Measurements from ENCODE around the gene TRIM28.

Gene TRIM28

GRCh38 chr19:58557221-58558065, 13.6 kb downstream of the TRIM28 start:
- POLR2A ChIA-PET, result no interaction called here
- no peak for DNase-seq (ENCODE audit: extremely low spot score)
- CTCF ChIA-PET, result interaction anchor here (0.9 to 1.3 kb wide), 2 partner anchors 38 to 43 kb away, joined by 3 to 5 read pairs; partner anchors contain the start of gene ZBTB45
- TF ChIP-seq, protein P1, sequence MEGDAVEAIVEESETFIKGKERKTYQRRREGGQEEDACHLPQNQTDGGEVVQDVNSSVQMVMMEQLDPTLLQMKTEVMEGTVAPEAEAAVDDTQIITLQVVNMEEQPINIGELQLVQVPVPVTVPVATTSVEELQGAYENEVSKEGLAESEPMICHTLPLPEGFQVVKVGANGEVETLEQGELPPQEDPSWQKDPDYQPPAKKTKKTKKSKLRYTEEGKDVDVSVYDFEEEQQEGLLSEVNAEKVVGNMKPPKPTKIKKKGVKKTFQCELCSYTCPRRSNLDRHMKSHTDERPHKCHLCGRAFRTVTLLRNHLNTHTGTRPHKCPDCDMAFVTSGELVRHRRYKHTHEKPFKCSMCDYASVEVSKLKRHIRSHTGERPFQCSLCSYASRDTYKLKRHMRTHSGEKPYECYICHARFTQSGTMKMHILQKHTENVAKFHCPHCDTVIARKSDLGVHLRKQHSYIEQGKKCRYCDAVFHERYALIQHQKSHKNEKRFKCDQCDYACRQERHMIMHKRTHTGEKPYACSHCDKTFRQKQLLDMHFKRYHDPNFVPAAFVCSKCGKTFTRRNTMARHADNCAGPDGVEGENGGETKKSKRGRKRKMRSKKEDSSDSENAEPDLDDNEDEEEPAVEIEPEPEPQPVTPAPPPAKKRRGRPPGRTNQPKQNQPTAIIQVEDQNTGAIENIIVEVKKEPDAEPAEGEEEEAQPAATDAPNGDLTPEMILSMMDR (IDR thresholded peaks at IDR 0.05; ENCODE audit: control extremely low read depth, extremely low read depth, low read depth, missing control alignments), result no peak

- TF ChIP-seq, protein P1 (IDR thresholded peaks at IDR 0.05; ENCODE audit: control extremely low read depth, extremely low read depth, low read depth, missing control alignments), result no peak
- ChIA-PET CTCF (interaction anchor here (4.7 kb wide), 1 partner anchor 38 kb away, joined by 25 read pairs; the partner anchor contains the start of gene ZBTB45), POLR2A (interaction anchor here (1.2 to 1.7 kb wide), 2 partner anchors 14 to 69 kb away, joined by 4 to 6 read pairs; no protein-coding TSS in a partner anchor)
- DNase-seq (ENCODE audit: extremely low spot score), result no peak
Observed at GRCh38 chr19:58558066-58558622, 14.3 kb downstream of the TRIM28 start, which contains the start of gene UBE2M. Gene UBE2M, minus strand, starts transcription at chr19:58558611. Its CDS starts 230 bp downstream, at chr19:58558381.

DNA sequence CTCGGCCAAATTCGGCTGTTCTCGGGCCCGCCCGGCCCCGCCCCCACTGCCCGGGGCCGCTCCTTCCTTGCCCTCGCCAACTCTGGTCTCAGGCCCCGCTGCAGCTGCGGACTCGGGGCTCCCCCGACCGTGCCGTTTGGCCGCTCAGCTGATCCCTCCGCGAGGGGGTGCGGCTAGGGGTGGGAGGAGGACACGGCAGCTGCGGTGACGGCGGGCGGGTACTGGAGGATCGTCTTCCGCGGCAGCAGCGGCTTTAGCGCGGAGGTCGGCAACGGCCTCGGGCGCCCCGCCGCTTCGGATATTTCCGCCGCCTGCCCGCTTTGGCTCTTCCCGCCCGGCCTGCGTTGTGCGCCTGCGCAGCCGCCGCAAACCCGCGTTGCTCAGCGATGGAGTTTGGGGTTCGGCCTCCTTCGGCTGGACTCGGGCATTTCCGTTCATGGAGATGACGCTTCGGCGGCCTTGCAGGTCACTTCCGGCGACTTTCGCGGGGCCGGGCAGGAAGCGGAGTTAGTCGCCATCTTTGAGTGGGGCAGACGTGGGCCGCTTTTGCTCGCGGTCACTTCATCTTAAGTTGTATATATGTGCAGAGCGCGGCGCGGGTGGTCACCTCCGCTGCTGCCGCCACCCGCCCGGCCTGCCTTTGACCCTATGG, 14.9 kb downstream of the TRIM28 start:
- TF ChIP-seq, protein P1 (IDR thresholded peaks at IDR 0.05; ENCODE audit: control extremely low read depth, extremely low read depth, low read depth, missing control alignments), result peak; percentile 6
- peak; percentile 95 for DNase-seq (ENCODE audit: extremely low spot score)

DNA sequence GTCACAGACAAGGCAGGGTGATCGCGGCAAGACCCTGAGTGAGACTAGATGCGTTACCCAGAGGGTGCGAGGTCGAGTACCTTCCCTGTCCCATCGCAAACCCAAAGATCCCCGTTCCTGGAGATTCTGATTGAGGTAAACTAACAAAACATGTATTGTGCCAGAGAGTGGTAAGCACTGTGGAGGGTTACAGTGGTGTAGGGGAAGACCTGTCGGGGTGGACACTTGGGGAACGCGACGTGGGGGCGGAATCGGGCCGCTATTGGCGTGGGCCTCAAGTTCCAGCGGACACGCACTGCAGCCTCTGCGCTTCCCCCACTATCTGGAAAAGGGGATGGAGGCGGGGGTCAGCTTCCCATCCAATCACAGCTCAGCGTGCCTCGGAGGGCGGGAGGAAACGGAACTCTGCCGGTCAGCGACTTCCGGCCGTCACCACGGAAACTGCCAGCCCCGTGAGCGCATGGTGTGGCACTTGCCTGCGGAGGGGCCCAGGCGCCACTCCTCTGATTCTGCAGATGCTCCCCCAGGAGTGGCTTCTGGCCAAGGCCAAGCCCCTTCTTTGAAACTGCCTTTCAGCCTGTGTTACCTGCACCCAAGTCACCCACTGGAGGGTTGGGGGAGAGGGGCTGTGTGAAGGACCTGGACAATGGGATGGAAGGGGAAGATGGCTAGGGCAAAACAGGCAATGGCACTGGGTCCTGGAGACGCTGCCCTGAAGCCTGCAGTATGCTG, 15.6 kb downstream of the TRIM28 start:
- TF ChIP-seq, protein P1 (IDR thresholded peaks at IDR 0.05; ENCODE audit: control extremely low read depth, extremely low read depth, low read depth, missing control alignments), result no peak
- CTCF ChIA-PET, result interaction anchor here (1.4 to 4.7 kb wide), 2 partner anchors 40 to 45 kb away, joined by 4 to 25 read pairs; partner anchors contain the start of gene ZBTB45
- peak; percentile 88 for DNase-seq (ENCODE audit: extremely low spot score)
- POLR2A ChIA-PET, result interaction anchor here (0.6 to 1.7 kb wide), 5 partner anchors 13 to 70 kb away, joined by 3 to 6 read pairs (median 4); partner anchors contain the start of gene TRIM28

More for the DNA sequence above, 14.9 kb downstream of the TRIM28 start:
- ChIA-PET CTCF (interaction anchor here (1.4 to 4.7 kb wide), 2 partner anchors 39 to 45 kb away, joined by 4 to 25 read pairs; partner anchors contain the start of gene ZBTB45), POLR2A (interaction anchor here (0.6 to 1.7 kb wide), 4 partner anchors 14 to 70 kb away, joined by 3 to 6 read pairs (median 4); partner anchors contain the start of gene TRIM28)

- ChIA-PET POLR2A (interaction anchor here (0.8 to 1.7 kb wide), 3 partner anchors 12 to 16 kb away, joined by 3 to 4 read pairs (median 3); no protein-coding TSS in a partner anchor), CTCF (interaction anchor here (1.4 to 4.7 kb wide), 2 partner anchors 41 to 46 kb away, joined by 4 to 25 read pairs; partner anchors contain the start of gene ZBTB45)
- TF ChIP-seq, protein P1 (IDR thresholded peaks at IDR 0.05; ENCODE audit: control extremely low read depth, extremely low read depth, low read depth, missing control alignments), result no peak
- DNase-seq (ENCODE audit: extremely low spot score), result no peak
Observed at GRCh38 chr19:58560007-58560887, 16.4 kb downstream of the TRIM28 start.

All from GM10248 (cell line).